SH-SY5Y (cell line): ENCODE results near the gene CDNF.

Experiments used
- GATA2 ChIP-seq: IDR thresholded peaks from 2 replicates; pipeline ENCODE4 v1.6.1; 2011; ENCODE audit warnings: mild to moderate bottlenecking, low read depth, low read length
- GATA3 ChIP-seq: IDR thresholded peaks from 2 replicates; pipeline ENCODE4 v1.6.1; 2011; ENCODE audit warnings: low read depth, mild to moderate bottlenecking, low read length, moderate library complexity

GRCh38 chr10:14879928-14880193 lies 42.0 kb upstream of the CDNF start:
- TF ChIP-seq GATA2 (no peak), GATA3 (no peak)
